ENCODE measurements around the gene ADGRV1. TPM values are rescaled to one million over a fixed set of nuclear protein-coding genes. Genes with fewer than 3 reads are reported as not detected.
"Not testable (repeated sequence)": the region's sequence is repeated elsewhere in the genome, so short reads cannot be mapped to it uniquely, and the experiment has no call there.

The ADGRV1 gene
- total RNA-seq, 2 experiments from 2014 or later = 0.26 TPM; not detected in 1

DNA sequence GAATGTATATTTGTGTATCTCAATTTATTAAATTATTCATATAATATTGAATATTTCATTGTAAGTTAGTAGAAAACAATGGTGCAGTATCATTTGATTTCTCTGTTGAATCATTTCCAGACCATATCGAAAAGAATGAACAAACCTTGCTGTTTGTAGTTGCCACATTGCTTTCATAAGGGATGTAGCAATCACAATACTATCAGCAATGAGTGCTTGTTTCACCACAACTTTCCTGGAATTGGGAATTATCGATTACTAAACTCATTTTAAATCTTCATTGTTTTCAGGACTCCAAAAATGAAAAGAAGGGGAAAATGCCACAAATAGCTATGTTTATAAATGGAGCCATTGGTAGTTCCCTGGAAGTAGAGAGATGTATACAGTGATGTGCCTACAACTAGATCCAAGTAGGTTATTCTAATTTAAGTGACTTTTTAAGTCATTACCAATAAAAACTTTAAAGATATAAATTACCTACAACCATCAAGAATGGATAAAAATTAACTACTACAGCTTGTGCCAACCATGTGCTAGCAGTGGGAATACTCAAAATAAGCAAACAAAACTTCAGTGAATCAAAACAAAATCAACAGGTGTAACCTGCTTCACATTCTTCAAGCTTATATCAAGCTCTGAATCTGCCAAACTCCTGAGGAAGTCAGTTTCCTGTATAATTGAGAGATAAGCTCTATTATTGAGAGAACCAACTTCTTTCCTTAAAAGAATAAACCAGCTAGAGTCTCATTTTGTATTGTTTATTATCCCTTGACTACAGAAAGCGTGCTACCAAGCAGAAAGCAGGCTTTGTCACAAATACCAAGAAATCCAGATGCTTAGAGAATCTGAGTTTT, 358.6 kb downstream of the ADGRV1 start:
- no peak overlapping the region for H3K4me3 Mint-ChIP-seq
- DNase-seq = no peak
- no peak overlapping the region for H3K27ac Mint-ChIP-seq
- H3K27me3 Mint-ChIP-seq (ENCODE audit: low read depth) = no peaks in the 10 kb centered on the region
- ChIA-PET POLR2A (no interaction called here), CTCF (interaction anchor here (2.2 kb wide), 1 partner anchor 15 kb away, joined by 11 read pairs; no protein-coding TSS in a partner anchor)
- ATAC-seq = no peak
- H3K9me3 Mint-ChIP-seq (ENCODE audit: insufficient read depth) = no peaks in the 10 kb centered on the region
- H3K36me3 Mint-ChIP-seq (ENCODE audit: low read depth) = no peaks in the 10 kb centered on the region
- H3K4me1 Mint-ChIP-seq (ENCODE audit: low read depth) = no peaks in the 10 kb centered on the region

DNA sequence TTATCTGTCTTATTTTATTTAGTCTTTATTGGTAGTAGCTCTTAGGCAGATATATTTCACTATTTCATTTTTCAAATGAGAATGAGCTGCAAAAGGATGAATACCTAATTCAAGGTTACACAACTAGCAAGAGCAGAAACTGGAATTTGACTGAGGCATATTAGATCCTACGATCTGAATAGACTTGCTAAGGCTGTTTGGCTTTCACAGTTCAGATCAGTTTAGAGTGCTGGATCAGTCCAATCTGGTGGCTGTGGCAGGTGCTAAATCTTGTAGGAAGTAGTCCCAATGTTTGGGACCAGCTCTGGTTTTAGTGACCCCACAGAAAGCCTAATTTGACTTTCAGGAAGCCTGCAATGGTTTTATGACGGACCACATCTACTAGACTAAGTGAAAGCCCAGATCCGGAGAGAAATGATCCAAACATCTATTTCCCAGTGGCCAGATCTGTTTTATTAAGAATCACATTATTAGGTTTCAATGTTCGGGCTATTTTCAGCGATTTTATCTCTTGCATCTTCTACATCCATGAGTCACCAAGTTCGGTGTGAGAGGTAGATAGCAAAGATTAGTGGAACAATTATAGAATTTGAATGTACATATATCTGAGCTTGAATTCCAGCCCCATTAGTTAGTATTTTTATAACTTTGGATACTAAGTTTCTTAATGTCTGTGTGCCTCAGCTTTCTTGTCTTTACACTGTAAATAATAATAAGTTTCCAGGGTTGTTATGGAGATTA, 359.5 kb downstream of the ADGRV1 start:
- CTCF ChIA-PET = interaction anchor here (2.2 kb wide), 1 partner anchor 14 kb away, joined by 11 read pairs; no protein-coding TSS in a partner anchor

DNA sequence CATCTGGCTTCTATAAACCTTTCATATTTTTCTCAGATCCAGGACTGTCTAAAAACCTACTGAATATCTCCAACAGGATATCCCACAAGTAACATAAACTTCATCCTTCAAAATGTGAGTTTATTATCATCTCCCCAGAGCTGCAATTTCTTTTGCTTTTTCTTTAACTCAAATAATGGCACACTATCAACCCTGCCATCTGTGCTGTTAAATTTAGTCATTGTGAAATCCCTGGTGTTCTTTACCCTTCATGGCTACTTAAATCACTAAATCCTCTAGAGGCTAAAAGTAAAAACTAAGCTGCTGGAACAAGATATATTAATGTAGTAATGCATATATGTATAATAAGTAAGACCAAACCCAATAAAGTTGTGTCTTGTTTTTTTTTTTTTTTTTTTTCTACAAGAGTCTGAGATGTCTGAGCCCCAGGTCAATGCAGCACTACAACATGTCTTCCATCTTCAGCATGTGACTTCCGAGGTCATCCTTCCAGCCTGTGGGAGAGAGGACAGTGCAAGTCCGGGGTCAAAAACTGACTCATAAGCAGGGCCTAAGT, 362.9 kb downstream of the ADGRV1 start:
- H3K36me3 Mint-ChIP-seq (ENCODE audit: low read depth) = no peaks in the 10 kb centered on the region
- ChIA-PET POLR2A (no interaction called here), CTCF (interaction anchor here (2.1 kb wide), 1 partner anchor 11 kb away, joined by 17 read pairs; no protein-coding TSS in a partner anchor)
- no peaks in the 10 kb centered on the region for H3K4me1 Mint-ChIP-seq (ENCODE audit: low read depth)
- ATAC-seq (no peak), DNase-seq (no peak)
- no peaks in the 10 kb centered on the region for H3K9me3 Mint-ChIP-seq (ENCODE audit: insufficient read depth)
- no peaks in the 10 kb centered on the region for H3K27me3 Mint-ChIP-seq (ENCODE audit: low read depth)
- H3K4me3 Mint-ChIP-seq = no peak overlapping the region
- H3K27ac Mint-ChIP-seq = no peak overlapping the region

More for the DNA sequence above, 359.5 kb downstream of the ADGRV1 start:
- H3K9me3 Mint-ChIP-seq (ENCODE audit: insufficient read depth) = no peaks in the 10 kb centered on the region
- H3K4me1 Mint-ChIP-seq (ENCODE audit: low read depth) = no peaks in the 10 kb centered on the region
- H3K4me3 Mint-ChIP-seq = no peak overlapping the region
- DNase-seq (no peak), ATAC-seq (no peak)
- H3K36me3 Mint-ChIP-seq (ENCODE audit: low read depth) = no peaks in the 10 kb centered on the region
- no peaks in the 10 kb centered on the region for H3K27me3 Mint-ChIP-seq (ENCODE audit: low read depth)
- POLR2A ChIA-PET = no interaction called here
- H3K27ac Mint-ChIP-seq = no peak overlapping the region

DNA sequence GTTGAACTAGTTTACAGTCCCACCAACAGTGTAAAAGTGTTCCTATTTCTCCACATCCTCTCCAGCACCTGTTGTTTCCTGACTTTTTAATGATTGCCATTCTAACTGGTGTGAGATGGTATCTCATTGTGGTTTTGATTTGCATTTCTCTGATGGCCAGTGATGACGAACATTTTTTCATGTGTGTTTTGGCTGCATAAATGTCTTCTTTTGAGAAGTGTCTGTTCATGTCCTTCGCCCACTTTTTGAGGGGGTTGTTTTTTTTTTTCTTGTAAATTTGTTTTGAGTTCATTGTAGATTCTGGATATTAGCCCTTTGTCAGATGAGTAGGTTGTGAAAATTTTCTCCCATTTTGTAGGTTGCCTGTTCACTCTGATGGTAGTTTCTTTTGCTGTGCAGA, 365.6 kb downstream of the ADGRV1 start:
- CTCF ChIA-PET; POLR2A ChIA-PET; H3K27me3 Mint-ChIP-seq (ENCODE audit: low read depth); ATAC-seq; H3K4me1 Mint-ChIP-seq (ENCODE audit: low read depth); H3K27ac Mint-ChIP-seq; H3K4me3 Mint-ChIP-seq; H3K36me3 Mint-ChIP-seq (ENCODE audit: low read depth); H3K9me3 Mint-ChIP-seq (ENCODE audit: insufficient read depth); DNase-seq: not testable (repeated sequence)

DNA sequence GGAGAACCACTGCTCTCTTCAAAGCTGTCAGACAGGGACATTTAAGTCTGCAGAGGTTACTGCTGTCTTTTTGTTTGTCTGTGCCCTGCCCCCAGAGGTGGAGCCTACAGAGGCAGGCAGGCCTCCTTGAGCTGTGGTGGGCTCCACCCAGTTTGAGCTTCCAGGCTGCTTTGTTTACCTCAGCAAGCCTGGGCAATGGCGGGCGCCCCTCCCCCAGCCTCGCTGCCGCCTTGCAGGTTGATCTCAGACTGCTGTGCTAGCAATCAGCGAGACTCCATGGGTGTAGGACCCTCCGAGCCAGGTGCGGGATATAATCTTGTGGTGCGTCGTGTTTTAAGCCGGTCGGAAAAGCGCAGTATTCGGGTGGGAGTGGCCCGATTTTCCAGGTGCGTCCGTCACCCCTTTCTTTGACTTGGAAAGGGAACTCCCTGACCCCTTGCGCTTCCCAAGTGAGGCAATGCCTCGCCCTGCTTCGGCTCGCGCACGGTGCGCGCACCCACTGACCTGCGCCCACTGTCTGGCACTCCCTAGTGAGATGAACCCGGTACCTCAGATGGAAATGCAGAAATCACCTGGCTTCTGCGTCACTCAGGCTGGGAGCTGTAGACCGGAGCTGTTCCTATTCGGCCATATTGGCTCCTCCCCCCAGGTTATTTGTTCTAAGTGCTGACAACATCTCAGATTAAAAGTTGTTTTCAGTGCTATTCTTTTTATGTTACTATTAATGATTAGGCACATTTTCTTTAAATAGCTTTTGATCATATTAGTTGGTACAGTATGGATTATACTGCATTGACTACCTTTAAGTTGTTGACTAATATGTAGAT, 370.6 kb downstream of the ADGRV1 start:
- H3K27me3 Mint-ChIP-seq (ENCODE audit: low read depth); H3K9me3 Mint-ChIP-seq (ENCODE audit: insufficient read depth); DNase-seq; CTCF ChIA-PET; H3K27ac Mint-ChIP-seq; H3K4me3 Mint-ChIP-seq; H3K36me3 Mint-ChIP-seq (ENCODE audit: low read depth); ATAC-seq; POLR2A ChIA-PET; H3K4me1 Mint-ChIP-seq (ENCODE audit: low read depth): not testable (repeated sequence)

DNA sequence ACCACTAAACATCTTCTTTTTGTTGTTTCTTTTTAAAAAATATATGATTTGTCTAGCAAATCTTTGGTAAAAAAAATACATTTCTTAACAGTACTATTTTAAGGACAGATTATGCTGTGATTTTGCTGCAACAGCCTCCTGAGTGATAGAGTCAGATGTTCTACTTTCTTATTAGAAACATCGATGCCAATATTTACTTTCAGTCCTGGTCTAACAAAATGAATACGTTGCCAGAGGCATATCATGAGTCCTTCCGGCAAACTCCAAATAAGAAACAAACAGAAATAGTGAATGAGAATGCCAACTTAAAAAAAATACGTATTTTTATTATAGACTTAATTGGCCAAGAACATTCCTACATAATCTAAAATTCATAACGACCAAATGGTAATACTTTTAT, 371.5 kb downstream of the ADGRV1 start:
- Mint-ChIP-seq H3K27ac (no peak overlapping the region), H3K36me3 (ENCODE audit: low read depth) (no peaks in the 10 kb centered on the region), H3K4me3 (no peak overlapping the region), H3K9me3 (ENCODE audit: insufficient read depth) (no peaks in the 10 kb centered on the region), H3K4me1 (ENCODE audit: low read depth) (peaks cover 5% of the 10 kb centered on the region), H3K27me3 (ENCODE audit: low read depth) (peaks cover 4% of the 10 kb centered on the region)
- POLR2A ChIA-PET = no interaction called here
- CTCF ChIA-PET = no interaction called here
- DNase-seq (no peak), ATAC-seq (no peak)

DNA sequence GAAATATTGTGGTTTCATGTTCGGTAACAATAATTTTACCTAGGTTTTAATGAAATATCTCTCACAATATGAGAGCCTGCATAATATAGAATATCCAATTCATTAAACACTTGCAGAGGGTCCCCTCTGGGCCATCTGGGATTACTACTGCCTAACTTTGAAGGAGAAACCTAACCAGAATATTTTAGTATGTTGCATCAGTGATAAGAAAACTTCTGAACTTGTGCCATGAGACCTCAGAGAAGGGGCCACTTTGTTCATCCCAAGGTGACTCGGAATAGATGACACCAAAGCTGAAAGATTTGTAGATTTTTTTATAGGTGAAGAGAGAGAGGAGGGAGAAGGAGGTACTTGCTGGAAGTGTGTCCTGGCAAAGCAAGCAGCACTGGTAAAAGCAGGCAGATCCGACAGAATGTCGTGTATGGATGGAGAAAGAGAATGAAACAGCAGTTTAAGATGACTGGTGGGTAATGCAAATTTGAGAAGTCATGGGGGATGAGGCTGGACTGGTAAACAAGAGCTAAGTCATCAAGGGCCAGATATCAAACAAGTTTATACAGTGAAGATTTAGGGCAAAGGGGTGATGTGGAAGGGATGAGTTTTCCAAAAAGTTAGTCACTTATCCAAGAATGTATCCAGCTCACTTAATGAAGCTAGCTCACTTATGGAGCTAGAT, 372.3 kb downstream of the ADGRV1 start:
- ATAC-seq = no peak
- Mint-ChIP-seq H3K27me3 (ENCODE audit: low read depth) (peaks cover 4% of the 10 kb centered on the region), H3K4me3 (no peak overlapping the region), H3K27ac (no peak overlapping the region), H3K36me3 (ENCODE audit: low read depth) (no peaks in the 10 kb centered on the region), H3K9me3 (ENCODE audit: insufficient read depth) (no peaks in the 10 kb centered on the region), H3K4me1 (ENCODE audit: low read depth) (peaks cover 5% of the 10 kb centered on the region)
- CTCF ChIA-PET = interaction anchor here (1.5 to 3.4 kb wide), 5 partner anchors 11 to 488 kb away, joined by 3 to 65 read pairs (median 33); partner anchors contain the start of gene ARRDC3
- DNase-seq = no peak
- POLR2A ChIA-PET = no interaction called here

DNA sequence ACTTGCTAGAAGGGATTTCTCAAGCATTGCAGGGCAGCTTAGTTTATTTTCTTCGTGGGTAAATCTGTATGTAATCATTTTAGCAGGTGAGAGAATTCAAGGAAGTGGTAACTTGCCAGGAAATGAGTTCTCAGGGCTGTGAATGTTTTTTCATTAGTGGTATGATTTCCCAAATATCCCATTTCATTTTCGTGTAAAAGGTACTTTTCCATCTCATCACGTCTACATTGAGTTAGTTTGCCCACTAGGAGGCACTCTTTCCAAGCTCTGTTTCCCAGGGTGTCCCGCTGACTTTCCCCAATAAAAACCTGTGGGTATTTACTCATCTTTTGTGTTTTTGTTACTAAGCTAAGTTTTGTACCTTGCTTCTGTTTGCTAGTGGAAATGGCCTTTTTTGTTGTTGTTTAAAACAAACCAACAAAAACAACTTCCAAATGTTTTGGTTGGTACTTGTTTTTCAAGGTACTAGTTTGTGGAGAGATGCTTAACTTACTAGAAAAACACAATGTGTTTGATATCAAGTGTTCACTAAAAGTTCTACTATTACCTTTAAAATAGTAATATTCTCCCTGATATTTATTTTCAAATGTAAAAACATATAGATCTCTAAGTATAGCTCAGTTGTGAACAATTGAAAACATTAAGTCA, 373.6 kb downstream of the ADGRV1 start:
- CTCF ChIA-PET = interaction anchor here (0.7 to 3.4 kb wide), 36 partner anchors 10 to 502 kb away, joined by 3 to 65 read pairs (median 5); partner anchors contain the start of gene ARRDC3
- peaks cover 5% of the 10 kb centered on the region for H3K4me1 Mint-ChIP-seq (ENCODE audit: low read depth)
- peak; percentile 56 for DNase-seq
- H3K27ac Mint-ChIP-seq = no peak overlapping the region
- H3K9me3 Mint-ChIP-seq (ENCODE audit: insufficient read depth) = no peaks in the 10 kb centered on the region
- H3K27me3 Mint-ChIP-seq (ENCODE audit: low read depth) = peaks cover 4% of the 10 kb centered on the region
- POLR2A ChIA-PET = no interaction called here
- ATAC-seq = no peak
- H3K36me3 Mint-ChIP-seq (ENCODE audit: low read depth) = no peaks in the 10 kb centered on the region
- no peak overlapping the region for H3K4me3 Mint-ChIP-seq

DNA sequence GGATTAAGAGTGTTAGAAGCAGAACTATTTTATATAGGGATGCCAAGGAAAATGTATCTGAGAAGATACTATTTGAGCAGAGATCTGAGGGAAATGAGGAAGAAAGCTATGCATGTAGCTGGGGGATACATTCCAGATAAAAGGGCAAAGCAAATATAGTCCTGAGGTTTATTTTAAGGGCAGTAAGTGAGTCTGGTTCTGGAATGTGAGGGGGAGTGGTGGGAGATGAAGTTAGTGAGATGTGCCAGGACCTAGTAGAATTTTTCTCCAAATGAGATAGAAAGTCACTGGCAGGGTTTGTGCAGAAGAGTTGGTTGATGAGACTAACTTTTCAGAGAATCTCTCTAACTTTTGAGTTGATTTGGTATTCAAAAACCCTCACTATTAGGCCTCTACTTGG, 374.7 kb downstream of the ADGRV1 start:
- DNase-seq (no peak), ATAC-seq (no peak)
- peaks cover 4% of the 10 kb centered on the region for H3K27me3 Mint-ChIP-seq (ENCODE audit: low read depth)
- CTCF ChIA-PET = interaction anchor here (1.0 to 3.4 kb wide), 9 partner anchors 9 to 486 kb away, joined by 3 to 65 read pairs (median 9); partner anchors contain the start of gene ARRDC3
- H3K9me3 Mint-ChIP-seq (ENCODE audit: insufficient read depth) = no peaks in the 10 kb centered on the region
- H3K36me3 Mint-ChIP-seq (ENCODE audit: low read depth) = no peaks in the 10 kb centered on the region
- H3K4me1 Mint-ChIP-seq (ENCODE audit: low read depth) = peaks cover 5% of the 10 kb centered on the region
- peak overlapping the region; percentile 32 for H3K27ac Mint-ChIP-seq
- POLR2A ChIA-PET = no interaction called here
- H3K4me3 Mint-ChIP-seq = no peak overlapping the region

DNA sequence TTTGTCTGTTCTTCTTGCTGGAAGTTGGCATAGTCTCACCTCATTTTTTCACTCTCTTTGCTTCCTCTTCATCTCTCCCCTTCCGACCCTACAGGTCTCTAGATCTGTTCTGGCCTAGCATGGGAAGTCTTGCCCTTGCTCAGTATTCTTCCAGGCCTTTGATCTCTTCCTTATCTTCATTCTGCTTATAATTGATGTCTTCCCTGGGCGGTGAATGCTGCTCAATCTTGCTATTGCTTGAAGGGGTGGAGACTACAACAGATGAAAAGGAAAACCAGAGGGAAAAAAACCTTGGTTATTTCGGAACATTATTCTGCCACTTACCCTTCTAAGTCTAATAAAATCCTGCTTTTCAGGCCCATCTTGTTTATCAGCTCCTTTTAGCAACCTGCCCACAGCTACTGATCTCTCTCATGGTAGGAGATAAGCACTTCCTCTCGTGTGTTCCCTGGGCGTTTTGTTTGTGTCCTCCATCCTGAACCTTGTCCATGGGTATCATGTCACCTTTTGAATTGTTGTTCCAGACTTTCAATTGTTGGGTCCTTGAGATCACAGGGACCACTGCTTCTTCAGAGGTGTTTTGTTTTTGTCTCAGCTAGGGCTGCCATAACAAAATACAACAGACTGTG, 375.6 kb downstream of the ADGRV1 start:
- ChIA-PET POLR2A (no interaction called here), CTCF (interaction anchor here (1.0 to 2.7 kb wide), 3 partner anchors 152 to 485 kb away, joined by 3 to 8 read pairs (median 3); no protein-coding TSS in a partner anchor)
- peaks cover 5% of the 10 kb centered on the region for H3K4me1 Mint-ChIP-seq (ENCODE audit: low read depth)
- H3K4me3 Mint-ChIP-seq = no peak overlapping the region
- H3K36me3 Mint-ChIP-seq (ENCODE audit: low read depth) = no peaks in the 10 kb centered on the region
- H3K9me3 Mint-ChIP-seq (ENCODE audit: insufficient read depth) = no peaks in the 10 kb centered on the region
- no peak overlapping the region for H3K27ac Mint-ChIP-seq
- no peak for DNase-seq
- H3K27me3 Mint-ChIP-seq (ENCODE audit: low read depth) = peaks cover 4% of the 10 kb centered on the region
- no peak for ATAC-seq

Measured in activated CD8-positive, alpha-beta T cell treated with anti-CD3 and anti-CD28 coated beads, Interleukin-2, amount 10 ng/mL, durations not matched to agents 7 days and 5 days (primary cell).